Esophagus mucosa (tissue), 1 donor: ENCODE measurements around the gene PARG. TPM values are rescaled to one million over a fixed set of nuclear protein-coding genes. Genes with fewer than 3 reads are reported as not detected.
"Not testable (repeated sequence)": the region's sequence is repeated elsewhere in the genome, so short reads cannot be mapped to it uniquely, and the experiment has no call there.

ENCODE experiments used
- ATAC-seq: fragments of 200-7000 bp; cut with Tn5 transposase; one replicate; pipeline ENCODE4 v1.9.1; 2020
- total RNA-seq: library from RNA; stranded (reverse); gene quantifications from one replicate; pipeline ENCODE4 v1.2.4, GENCODE V29; 2023
- donor health status: DM: yes; HTN: yes; CAD: no.

PARG gene
- 13.5 TPM for total RNA-seq

DNA sequence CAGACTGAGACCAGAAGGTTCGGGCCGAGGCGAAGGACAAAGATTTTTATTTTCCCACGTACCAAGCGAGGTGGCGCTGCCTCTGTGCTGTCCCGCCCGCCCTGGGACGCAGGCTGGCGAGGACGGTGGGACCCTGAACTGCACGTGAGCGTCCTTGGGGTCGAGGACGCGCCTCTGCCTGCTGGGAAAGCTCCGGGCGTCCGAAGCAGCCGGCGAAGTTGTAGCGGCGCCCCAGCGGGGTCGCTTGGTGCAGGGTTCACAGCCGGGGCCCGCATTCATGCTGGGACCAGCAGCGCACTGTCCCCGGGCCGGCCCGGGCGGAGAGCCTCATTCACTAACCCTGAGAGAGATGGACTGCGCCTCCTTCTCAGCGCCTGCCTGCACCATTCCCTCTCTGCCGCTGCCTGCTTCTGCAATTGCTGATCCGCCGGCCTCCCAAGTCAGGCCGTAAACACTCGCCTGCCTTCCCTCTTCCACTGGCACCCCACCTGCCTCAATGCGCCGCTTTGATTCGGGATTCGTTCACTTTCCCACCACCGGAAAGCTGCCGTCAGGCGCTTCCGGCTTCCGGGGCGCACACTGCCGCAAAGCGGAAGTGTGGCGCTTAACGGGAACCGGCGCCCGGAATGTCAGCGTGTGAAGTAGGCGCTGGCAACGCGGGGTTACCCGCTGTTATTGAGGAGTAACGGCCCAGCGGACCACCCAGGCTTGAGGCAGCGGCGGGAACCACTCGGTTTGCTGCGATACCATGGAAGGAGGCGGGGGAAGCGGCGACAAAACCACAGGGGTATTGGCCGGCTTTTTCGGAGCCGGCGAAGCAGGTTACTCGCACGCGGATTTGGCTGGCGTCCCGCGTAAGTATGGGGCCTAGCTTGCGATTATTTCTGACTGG lies at the start of gene PARG, which contains the start of gene TIMM23B:
PARG (minus strand) TSS at position 581 of the 892 bp plus-strand sequence; CDS start at position 279, 302 bp downstream.
TIMM23B (plus strand) TSS at position 607 of the 892 bp plus-strand sequence; CDS start at position 749, 142 bp downstream.
- peak; percentile 94 for ATAC-seq

DNA sequence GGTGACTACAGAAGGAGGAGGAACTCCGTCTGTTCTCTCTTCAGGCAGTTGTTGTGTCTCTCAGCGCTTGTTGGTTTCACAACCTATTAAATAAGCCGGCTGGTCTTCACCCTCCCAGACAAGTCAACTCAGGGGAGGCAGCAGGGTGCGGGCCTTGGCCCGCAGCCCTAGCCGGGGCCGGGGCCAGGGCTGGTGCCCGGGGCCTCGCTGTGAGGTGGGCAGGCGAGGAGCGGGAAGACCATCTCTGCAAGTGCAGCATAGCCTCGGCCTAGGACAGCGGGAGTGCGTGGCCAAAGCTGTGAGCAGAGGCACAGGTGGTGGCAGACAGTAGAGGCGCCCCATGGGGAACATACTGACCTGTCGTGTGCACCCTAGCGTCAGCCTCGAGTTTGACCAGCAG lies 46.5 kb upstream of the PARG start, which contains the start of gene AGAP6:
AGAP6 (plus strand) TSS at position 31 of the 400 bp plus-strand sequence; CDS start at position 341, 310 bp downstream.
- ATAC-seq, result not testable (repeated sequence)

DNA sequence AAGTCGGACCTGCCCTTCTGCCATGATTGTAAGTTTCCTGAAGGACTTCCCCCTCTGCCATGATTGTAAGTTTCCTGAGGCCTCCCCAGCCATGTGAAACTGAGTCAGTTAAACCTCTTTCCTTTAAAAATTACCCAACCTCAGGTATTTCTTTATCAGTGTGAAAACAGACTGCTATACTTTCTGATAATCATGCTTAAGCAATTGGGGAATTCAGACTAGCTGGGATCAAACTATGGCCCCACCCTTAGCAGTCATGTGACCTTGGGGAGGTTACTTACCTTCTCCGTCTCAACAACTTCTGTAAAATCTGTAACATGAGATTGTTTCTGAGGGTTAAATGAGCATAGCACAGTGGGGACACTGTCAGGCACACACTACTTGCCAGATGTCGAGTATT lies 45.4 kb upstream of the PARG start:
- not testable (repeated sequence) for ATAC-seq

DNA sequence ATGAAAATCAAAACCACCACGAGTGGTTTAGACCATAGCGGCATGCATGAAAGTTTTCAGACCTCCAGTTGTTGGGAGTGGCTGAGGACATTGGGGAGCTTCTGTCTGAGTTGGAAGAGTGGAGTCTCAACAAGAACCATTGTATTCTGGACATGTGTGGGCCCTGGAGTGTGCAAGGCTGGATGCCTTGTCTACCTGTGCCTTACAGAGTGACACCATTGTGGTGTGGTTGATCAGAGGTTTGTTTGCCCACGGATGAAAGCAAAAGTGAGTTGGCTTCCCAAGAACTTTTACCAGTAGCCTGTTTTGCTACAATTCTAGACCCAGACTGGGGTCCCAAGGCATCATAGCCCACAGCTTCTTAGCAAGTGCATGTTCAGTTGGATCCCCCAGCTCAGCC lies 35.9 kb upstream of the PARG start:
- ATAC-seq, result not testable (repeated sequence)

DNA sequence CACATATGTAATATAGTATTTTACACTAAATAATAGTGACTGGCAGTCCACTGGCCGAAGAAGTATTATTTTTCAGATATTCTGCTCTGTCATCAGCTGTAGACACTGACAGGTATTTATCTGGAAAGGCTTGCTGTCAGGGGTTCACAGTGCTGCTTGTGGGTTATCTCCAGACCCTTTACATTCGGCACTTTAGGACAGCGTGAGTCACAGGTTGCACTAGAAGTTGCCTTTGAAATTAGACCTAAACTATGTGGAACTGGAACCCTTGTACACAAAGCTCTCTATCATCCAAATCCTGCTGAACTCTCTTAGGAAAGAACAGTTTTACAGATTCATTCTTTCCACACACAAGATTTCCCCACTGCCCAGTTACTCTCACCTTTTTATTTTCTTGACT lies 30.3 kb upstream of the PARG start:
- not testable (repeated sequence) for ATAC-seq

- not testable (repeated sequence) for ATAC-seq
These were observed 29.6 kb upstream of the PARG start for GRCh38 chr10:49971466-49971865.

- ATAC-seq, result not testable (repeated sequence)
These were observed 28.6 kb upstream of the PARG start for GRCh38 chr10:49970331-49970857.

DNA sequence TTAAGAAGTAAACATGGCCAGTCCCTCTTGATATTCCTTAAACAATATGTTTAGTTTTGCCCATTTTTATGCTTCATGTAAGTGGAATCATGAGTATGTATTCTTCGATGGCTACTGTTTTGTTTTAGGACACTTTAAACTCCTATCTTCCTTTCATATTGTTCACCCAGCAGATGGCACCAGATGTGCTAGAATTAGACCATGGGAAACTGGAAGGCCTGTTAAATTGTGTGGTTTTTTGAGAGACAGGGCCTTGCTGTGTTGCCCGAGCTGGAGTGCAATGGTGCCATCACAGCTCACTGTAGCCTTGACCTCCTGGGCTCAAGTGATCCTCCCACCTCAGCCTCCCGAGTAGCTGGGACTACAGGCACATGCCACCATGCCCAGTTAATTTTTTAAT lies 11.3 kb upstream of the PARG start:
- not testable (repeated sequence) for ATAC-seq

DNA sequence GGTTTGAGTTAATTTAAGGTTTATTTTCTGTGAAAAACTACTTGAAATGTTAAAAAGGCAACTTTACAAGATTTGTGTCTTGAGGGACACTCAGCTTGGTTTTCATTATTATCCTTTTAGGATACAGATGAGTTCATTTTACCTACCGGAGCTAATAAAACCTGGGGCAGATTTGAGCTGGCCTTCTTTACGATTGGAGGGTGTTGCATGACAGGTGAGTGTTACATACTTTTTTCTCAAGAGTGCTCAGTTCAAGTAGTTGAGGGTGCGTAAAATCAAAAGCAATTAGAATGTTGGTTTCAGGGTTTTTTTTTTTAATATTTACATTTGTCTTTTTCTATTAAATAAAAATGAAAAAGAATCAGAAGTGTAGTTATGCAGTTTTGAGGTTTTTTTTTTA lies 10.2 kb upstream of the PARG start:
- not testable (repeated sequence) for ATAC-seq

- ATAC-seq, result not testable (repeated sequence)
These were observed 6.9 kb upstream of the PARG start for GRCh38 chr10:49948737-49949136.

- not testable (repeated sequence) for ATAC-seq
These were observed 6.3 kb upstream of the PARG start for GRCh38 chr10:49948142-49948541.

DNA sequence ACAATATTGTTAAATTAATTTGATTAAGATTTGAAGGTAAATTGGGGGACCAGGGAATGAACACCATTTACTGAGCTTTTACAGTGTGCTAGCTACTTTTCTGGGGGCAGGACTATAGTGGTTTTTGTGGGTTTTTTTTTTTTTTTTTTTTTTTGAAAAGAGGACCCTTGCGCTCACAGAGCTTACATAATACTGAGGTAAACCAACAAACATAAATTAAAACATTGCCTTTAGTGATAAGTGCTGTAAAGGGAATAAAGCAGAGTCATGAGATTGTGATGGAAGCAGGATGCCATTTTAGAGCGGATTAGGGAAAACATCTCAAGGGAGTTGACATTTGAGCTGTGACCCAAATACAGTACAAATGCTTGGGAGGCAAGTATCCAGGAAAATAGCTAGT lies 1.8 kb upstream of the PARG start:
- ATAC-seq, result not testable (repeated sequence)

GRCh38 chr10:49942339-49942705 lies 495 bp upstream of the PARG start:
- peak; percentile 18 for ATAC-seq

GRCh38 chr10:49931959-49932728 lies 9.7 kb downstream of the PARG start:
- not testable (repeated sequence) for ATAC-seq

DNA sequence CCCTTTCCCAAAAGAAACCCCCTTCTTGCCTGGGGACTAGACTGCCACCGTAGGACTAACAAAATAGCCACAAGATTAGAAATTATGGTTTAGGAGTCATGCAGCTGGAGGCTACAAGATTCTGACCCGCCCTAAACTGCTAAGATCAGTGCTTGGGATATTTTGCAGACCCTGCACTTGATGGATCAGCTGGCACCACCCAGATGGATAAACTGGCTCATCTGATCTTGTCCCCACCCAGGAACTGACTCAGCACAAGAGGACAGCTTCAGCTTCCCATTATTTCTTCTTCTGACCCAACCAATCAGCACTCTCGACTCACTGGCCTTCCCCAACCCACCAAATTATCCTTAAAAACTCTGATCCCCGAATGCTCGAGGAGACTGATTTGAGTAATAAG lies 10.6 kb downstream of the PARG start:
- not testable (repeated sequence) for ATAC-seq

GRCh38 chr10:49923572-49923971 lies 18.3 kb downstream of the PARG start:
- not testable (repeated sequence) for ATAC-seq

GRCh38 chr10:49922041-49922440 lies 19.8 kb downstream of the PARG start:
- not testable (repeated sequence) for ATAC-seq

GRCh38 chr10:49917927-49918326 lies 23.9 kb downstream of the PARG start:
- ATAC-seq, result not testable (repeated sequence)

- ATAC-seq, result not testable (repeated sequence)
These were observed 25.4 kb downstream of the PARG start for GRCh38 chr10:49916451-49916850.

DNA sequence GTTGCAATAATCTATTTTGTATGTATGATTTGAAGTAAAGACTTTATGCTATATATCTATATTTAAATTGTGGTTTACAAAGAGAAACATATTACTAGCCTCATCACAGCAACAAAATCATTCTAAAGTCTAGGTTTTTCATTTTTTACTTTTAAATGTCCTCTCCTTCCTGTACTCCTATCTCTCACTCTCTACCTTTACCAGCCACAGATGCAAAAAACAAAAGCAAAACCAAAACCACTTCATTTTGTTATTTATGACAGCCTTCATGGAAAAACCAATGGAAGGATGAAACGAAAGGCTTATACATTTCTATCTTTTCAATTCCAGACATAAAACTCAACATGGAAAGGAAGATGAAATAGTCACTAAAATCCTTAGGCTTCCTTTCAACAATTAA lies 31.5 kb downstream of the PARG start:
- not testable (repeated sequence) for ATAC-seq

- ATAC-seq, result not testable (repeated sequence)
These were observed 33.3 kb downstream of the PARG start for GRCh38 chr10:49908290-49909080.

DNA sequence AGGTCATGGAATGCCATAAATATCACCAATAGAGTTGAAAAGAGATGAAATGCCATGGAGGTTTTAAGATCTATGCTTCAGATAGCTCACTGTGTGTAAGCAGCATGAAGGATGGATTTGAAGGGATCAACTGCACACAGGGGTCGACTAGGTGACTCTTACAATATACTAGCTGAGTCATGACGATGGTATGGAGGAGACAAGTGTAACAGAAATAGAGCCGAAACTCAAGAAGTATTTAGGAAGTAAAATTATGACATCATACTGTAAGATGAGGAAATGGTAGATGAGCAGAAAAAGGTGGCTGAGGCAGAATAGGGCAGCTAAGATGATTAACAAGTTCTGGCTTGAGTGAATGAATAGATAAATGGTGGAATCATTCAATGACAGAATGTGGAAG lies 38.0 kb downstream of the PARG start:
- ATAC-seq, result peak; percentile 57
